Hepatocyte (in vitro differentiated cells): Measurements from ENCODE around the gene PRKAR2A. TPM values are rescaled to one million over a fixed set of nuclear protein-coding genes. Genes with fewer than 3 reads are reported as not detected.
"Not testable (repeated sequence)": the region's sequence is repeated elsewhere in the genome, so short reads cannot be mapped to it uniquely, and the experiment has no call there.

Source experiments
- DNase-seq: peaks from one replicate; pipeline ENCODE4 v3.0.0-alpha.2; 2016; ENCODE audit warnings: low spot score
- H2AFZ ChIP-seq: fragments of 200-600 bp; sonication (generic); 2 replicates; pipeline ENCODE4 v1.6.0; 2016; ENCODE audit warnings: antibody characterized with exemption, mild to moderate bottlenecking
- H3K27ac ChIP-seq: fragments of 200-600 bp; sonication (generic); 2 replicates; pipeline ENCODE4 v1.5.1; 2016; ENCODE audit warnings: mild to moderate bottlenecking
- H3K27me3 ChIP-seq: fragments of 200-600 bp; sonication (generic); 2 replicates; pipeline ENCODE4 v1.6.1; 2016
- H3K36me3 ChIP-seq: fragments of 200-600 bp; sonication (generic); replicated peaks from 2 replicates; pipeline ENCODE4 v1.5.1; 2016; ENCODE audit warnings: low read depth; ENCODE audit not compliant: insufficient read depth
- H3K4me1 ChIP-seq: fragments of 200-600 bp; sonication (generic); 2 replicates; pipeline ENCODE4 v1.5.1; 2016; ENCODE audit warnings: mild to moderate bottlenecking, moderate library complexity; ENCODE audit not compliant: insufficient read depth
- H3K4me2 ChIP-seq: fragments of 200-600 bp; sonication (generic); 2 replicates; pipeline ENCODE4 v1.6.0; 2016
- H3K4me3 ChIP-seq: fragments of 200-600 bp; sonication (generic); 2 replicates; pipeline ENCODE4 v1.5.1; 2016; ENCODE audit warnings: mild to moderate bottlenecking
- H3K79me2 ChIP-seq: fragments of 200-600 bp; sonication (generic); 2 replicates; pipeline ENCODE4 v1.6.0; 2017; ENCODE audit warnings: mild to moderate bottlenecking
- H3K9me2 ChIP-seq: fragments of 200-600 bp; sonication (generic); replicated peaks from 2 replicates; pipeline ENCODE4 v1.6.0; 2017; ENCODE audit warnings: mild to moderate bottlenecking; ENCODE audit not compliant: insufficient read depth
- H3K9me3 ChIP-seq: fragments of 200-600 bp; sonication (generic); 2 replicates; pipeline ENCODE4 v1.5.1; 2016; ENCODE audit warnings: low read depth, mild to moderate bottlenecking
- H4K20me1 ChIP-seq: fragments of 200-600 bp; sonication (generic); 2 replicates; pipeline ENCODE4 v1.6.0; 2016; ENCODE audit warnings: mild to moderate bottlenecking; ENCODE audit not compliant: insufficient read depth, poor library complexity, severe bottlenecking
- CTCF ChIP-seq: fragments of 200-600 bp; sonication (generic); IDR thresholded peaks from 2 replicates; pipeline ENCODE4 v1.5.1; 2016; ENCODE audit warnings: antibody characterized with exemption, mild to moderate bottlenecking; ENCODE audit not compliant: poor library complexity
- EZH2 ChIP-seq: fragments of 200-600 bp; sonication (generic); IDR thresholded peaks from 2 replicates; pipeline ENCODE4 v1.6.1; 2016; ENCODE audit warnings: antibody characterized with exemption, mild to moderate bottlenecking, borderline replicate concordance
- EZH2phosphoT487 ChIP-seq: fragments of 200-600 bp; sonication (generic); IDR thresholded peaks from one replicate; pipeline ENCODE4 v1.6.1; 2018; ENCODE audit warnings: antibody characterized with exemption, mild to moderate bottlenecking, low read depth, moderate library complexity; ENCODE audit not compliant: unreplicated experiment, severe bottlenecking
- WGBS: methylation state at CpG from one replicate; pipeline ENCODE4 v1.1.6; 2016; ENCODE audit warnings: low lambda C conversion rate; ENCODE audit errors: missing lambda C conversion rate; 5-methylcytosine and 5-hydroxymethylcytosine counted together
- polyA plus RNA-seq: library from polyadenylated mRNA; unstranded; fragments of >200 nt; fragmentation: Nextera tagmentation; extraction: Ambion mirVana; gene quantifications from 2 replicates; pipeline ENCODE4 v1.2.1, GENCODE V29; 2016
- total RNA-seq: library from RNA; depleted of rRNA; stranded (reverse); fragments of >200 nt; gene quantifications from 2 replicates; pipeline ENCODE4 v1.2.3, GENCODE V29; 2014

The PRKAR2A gene
- total and polyA plus RNA-seq, 2 experiments from 2014 or later, result 9.0 to 33.9 TPM

DNA sequence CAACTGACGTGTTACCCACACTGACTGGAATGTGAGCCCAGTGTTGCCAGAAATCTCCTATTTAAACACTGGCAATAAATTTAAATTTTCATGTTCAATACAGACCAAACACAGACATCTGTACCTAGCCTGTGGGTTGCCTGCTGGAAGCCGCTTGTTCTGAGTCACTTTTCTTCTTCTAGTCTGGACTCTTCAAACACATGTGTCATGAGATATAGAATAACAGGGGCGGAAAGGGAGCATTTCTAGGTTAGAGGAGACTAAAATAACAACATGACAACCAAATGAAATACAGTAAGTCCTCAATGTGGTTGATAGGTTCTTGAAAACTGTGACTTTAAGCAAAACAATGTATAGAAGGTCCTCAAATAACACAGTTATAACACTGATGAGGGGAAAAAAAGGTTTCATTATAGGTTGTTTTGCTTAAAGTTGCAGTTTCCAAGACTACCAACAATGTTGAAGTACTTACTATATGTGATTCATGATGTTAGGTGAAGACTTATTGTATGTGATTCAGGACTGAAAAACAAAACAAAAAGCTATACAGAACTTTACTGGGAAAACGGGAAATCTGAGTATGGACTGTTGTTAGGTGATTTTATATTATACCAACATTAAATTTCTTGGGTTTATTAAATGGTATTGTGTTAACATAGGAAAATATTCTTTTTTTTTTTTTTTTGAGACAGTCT, 63.1 kb downstream of the PRKAR2A start:
- Histone ChIP-seq H3K4me1 (no peaks in the 10 kb centered on the region), H3K27ac (no peak overlapping the region), H3K4me3 (no peak overlapping the region), H3K9me2 (no peaks in the 10 kb centered on the region), H4K20me1 (no peaks in the 10 kb centered on the region), H3K79me2 (no peaks in the 10 kb centered on the region), H3K4me2 (no peak overlapping the region), H3K36me3 (no peaks in the 10 kb centered on the region), H3K27me3 (no peaks in the 10 kb centered on the region), H3K9me3 (no peaks in the 10 kb centered on the region), H2AFZ (no peak overlapping the region)
- no peak for DNase-seq
- 92% methylated on average over 4 of the region's 4 CpGs for WGBS
- TF ChIP-seq EZH2 (no peak), CTCF (no peak)

GRCh38 chr3:48783304-48783703, 64.4 kb downstream of the PRKAR2A start:
- Histone ChIP-seq H3K36me3 (no peaks in the 10 kb centered on the region), H3K4me2 (no peak overlapping the region), H2AFZ (no peak overlapping the region), H3K9me3 (no peaks in the 10 kb centered on the region), H3K27ac (no peak overlapping the region), H3K4me3 (no peak overlapping the region), H3K79me2 (no peaks in the 10 kb centered on the region), H3K9me2 (no peaks in the 10 kb centered on the region), H3K4me1 (no peaks in the 10 kb centered on the region), H3K27me3 (no peaks in the 10 kb centered on the region), H4K20me1 (no peaks in the 10 kb centered on the region)
- 95% methylated on average over 6 of the region's 6 CpGs for WGBS
- no peak for DNase-seq
- TF ChIP-seq EZH2, result no peak
- TF ChIP-seq EZH2phosphoT487, result no peak

DNA sequence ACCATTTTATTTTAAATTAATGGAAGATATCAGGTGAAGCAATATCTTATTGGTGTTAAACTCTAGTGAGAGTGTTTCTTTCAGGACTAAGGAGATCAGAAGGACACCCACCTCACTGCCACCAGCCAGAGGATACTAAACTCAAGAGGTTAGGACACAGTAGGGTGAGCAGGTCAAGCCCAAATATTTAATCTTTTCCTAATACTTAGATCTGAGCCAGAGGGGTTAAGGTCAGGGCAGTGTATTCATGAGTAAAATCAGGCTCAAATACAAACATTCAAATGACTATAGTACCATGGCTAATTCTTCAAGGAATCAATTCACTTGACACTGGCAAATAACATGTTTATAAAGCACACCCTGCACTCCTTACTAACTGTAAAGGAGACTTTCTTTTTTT, 65.6 kb downstream of the PRKAR2A start:
- H3K27ac ChIP-seq, result no peak overlapping the region
- H4K20me1 ChIP-seq, result no peaks in the 10 kb centered on the region
- H3K4me3 ChIP-seq, result no peak overlapping the region
- no peaks in the 10 kb centered on the region for H3K9me3 ChIP-seq
- no peaks in the 10 kb centered on the region for H3K79me2 ChIP-seq
- no peaks in the 10 kb centered on the region for H3K36me3 ChIP-seq
- H3K9me2 ChIP-seq, result no peaks in the 10 kb centered on the region
- no peaks in the 10 kb centered on the region for H3K27me3 ChIP-seq
- H3K4me1 ChIP-seq, result no peaks in the 10 kb centered on the region
- no peak overlapping the region for H3K4me2 ChIP-seq
- DNase-seq, result no peak
- no peak overlapping the region for H2AFZ ChIP-seq
- TF ChIP-seq EZH2phosphoT487 (no peak), EZH2 (no peak), CTCF (no peak)

DNA sequence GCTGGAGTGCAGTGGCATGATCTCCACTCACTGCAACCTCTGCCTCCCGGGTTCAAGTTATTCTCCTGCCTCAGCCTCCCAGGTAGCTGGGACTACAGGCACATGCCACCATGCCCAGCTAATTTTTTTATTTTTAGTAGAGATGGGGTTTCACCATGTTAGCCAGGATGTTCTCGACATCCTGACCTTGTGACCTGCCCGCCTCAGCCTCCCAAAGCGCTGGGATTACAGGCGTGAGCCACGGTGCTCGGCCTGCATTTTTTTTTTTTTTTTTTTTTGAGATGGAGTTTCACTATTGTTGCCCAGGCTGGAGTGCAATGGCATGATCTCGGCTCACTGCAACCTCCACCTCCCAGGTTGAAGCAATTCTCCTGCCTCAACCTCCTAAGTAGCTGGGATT, 69.1 kb downstream of the PRKAR2A start:
- 94% methylated on average over 8 of the region's 8 CpGs for WGBS
- H4K20me1 ChIP-seq, H3K27me3 ChIP-seq, H3K9me2 ChIP-seq, H3K9me3 ChIP-seq, H3K4me3 ChIP-seq, H2AFZ ChIP-seq, DNase-seq, H3K27ac ChIP-seq, H3K79me2 ChIP-seq, H3K4me2 ChIP-seq, H3K36me3 ChIP-seq, H3K4me1 ChIP-seq: not testable (repeated sequence)
